Gastrocnemius medialis (tissue), 4 donors: ENCODE measurements around the gene ZSCAN25. TPM values are rescaled to one million over a fixed set of nuclear protein-coding genes. Genes with fewer than 3 reads are reported as not detected.

ENCODE experiments used
- ATAC-seq, 2 donors: fragments of 150-250 bp; one replicate each; pipeline ENCODE4 v1.9.1; 2016
- DNase-seq, 2 donors: peaks; one replicate each; pipeline ENCODE4 v3.0.0-alpha.2; 2019
- H3K27ac ChIP-seq, 4 donors: fragments of 200-600 bp; sonication (generic); 1 replicate in 1 of 4; 2 replicates in 3 of 4; pipeline ENCODE4 v1.5.1; 2016 to 2018; ENCODE audit warnings: mild to moderate bottlenecking in 2 of 4, moderate library complexity in 1 of 4
- H3K27me3 ChIP-seq, 3 donors: fragments of 200-600 bp; sonication (generic) in 2 of 3; 1 replicate in 1 of 3; 2 replicates in 2 of 3; pipeline versions ENCODE4 v1.5.1 to v1.6.0; 2016 to 2019; ENCODE audit warnings: mild to moderate bottlenecking in 1 of 3, moderate library complexity in 1 of 3
- H3K36me3 ChIP-seq, 2 donors: fragments of 200-600 bp; sonication (generic) in 1 of 2; one replicate each; pipeline ENCODE4 v1.5.1; 2017 to 2018
- H3K4me1 ChIP-seq, 2 donors: fragments of 200-600 bp; sonication (generic) in 1 of 2; one replicate each; pipeline ENCODE4 v1.5.1; 2016 to 2017; ENCODE audit warnings: mild to moderate bottlenecking in 2 of 2
- H3K4me3 ChIP-seq, 4 donors: fragments of 200-600 bp; sonication (generic) in 3 of 4; 1 replicate in 1 of 4; 2 replicates in 3 of 4; pipeline ENCODE4 v1.5.1; 2016 to 2019; ENCODE audit warnings: mild to moderate bottlenecking in 2 of 4
- H3K9me3 ChIP-seq, 3 donors: fragments of 200-600 bp; sonication (generic) in 2 of 3; 1 replicate in 1 of 3; 2 replicates in 2 of 3; pipeline ENCODE4 v1.5.1; 2016 to 2019
- CTCF ChIP-seq, 5 experiments: fragments of 450-650 bp in 3 of 5; fragments of 200-600 bp in 2 of 5; sonication (generic) in 2 of 5; IDR thresholded peaks in 4 of 5; conservative IDR thresholded peaks in 1 of 5; 1 replicate in 4 of 5; 2 replicates in 1 of 5; pipeline ENCODE4 v1.5.1; 2016 to 2019; ENCODE audit warnings: antibody characterized with exemption in 5 of 5, mild to moderate bottlenecking in 3 of 5, moderate library complexity in 3 of 5
- POLR2A ChIP-seq, 2 donors: fragments of 450-650 bp; IDR thresholded peaks; one replicate each; pipeline ENCODE4 v1.6.1; 2017; ENCODE audit warnings: antibody characterized with exemption in 2 of 2, mild to moderate bottlenecking in 2 of 2, moderate library complexity in 2 of 2
- in situ Hi-C, 4 donors: fragments of 200-750 bp; cut with MboI; loops; one replicate each; pipeline versions ENCODE4 v1.15.0 to v1.8.0; 2017; ENCODE audit warnings: low sequenced_read_pairs in 4 of 4
- intact Hi-C: fragments of 100-400 bp; cut with DNase I; formaldehyde crosslinking; loops from one replicate; pipeline ENCODE4 v1.15.1; 2023; ENCODE audit warnings: low total_unique reads
- total RNA-seq, 4 donors: library from RNA; depleted of rRNA; stranded (reverse); fragments of >200 nt; gene quantifications; one replicate each; pipeline versions ENCODE4 v1.1.0 to v1.2.3, GENCODE V29; 2016

Gene ZSCAN25
- total RNA-seq, 4 donors from 2014 or later = 6.0 to 7.9 (median 7.2) TPM

GRCh38 chr7:99615989-99616358 is 772 bp upstream of the ZSCAN25 start:
- H3K4me3 ChIP-seq = peak overlapping the region; percentile 97 to 99 (median 98)
- peak overlapping the region; percentile 87 to 93 (median 91) for H3K27ac ChIP-seq
- no peaks in the 10 kb centered on the region for H3K27me3 ChIP-seq
- H3K36me3 ChIP-seq = peaks cover 0 to 26% of the 10 kb centered on the region in 2 donors
- ATAC-seq (no peak), DNase-seq (no peak)
- TF ChIP-seq POLR2A (IDR thresholded peaks at IDR 0.05) (no peak), CTCF (IDR thresholded peaks at IDR 0.05 in 4 of 5, conservative IDR thresholded peaks at IDR 0.05 in 1 of 5) (no peak)
- intact Hi-C loops = loop anchor here (1.0 to 2.0 kb wide), 5 partner anchors 57 to 473 kb away; partner anchors contain the start of genes TRIM4, ZKSCAN5, ZNF655 and ZNF789
- in situ Hi-C loops = no loop called here
- peaks cover 12 to 16% of the 10 kb centered on the region in 2 donors for H3K4me1 ChIP-seq
- no peaks in the 10 kb centered on the region for H3K9me3 ChIP-seq

GRCh38 chr7:99617192-99617781 is 541 bp downstream of the ZSCAN25 start:
- DNase-seq (no peak), ATAC-seq (no peak)
- Histone ChIP-seq H3K27me3 (no peaks in the 10 kb centered on the region), H3K9me3 (no peaks in the 10 kb centered on the region), H3K4me1 (peaks cover 12 to 16% of the 10 kb centered on the region in 2 donors), H3K27ac (peak overlapping the region; percentile 87 to 93 (median 91)), H3K36me3 (peaks cover 0 to 39% of the 10 kb centered on the region in 2 donors), H3K4me3 (peak overlapping the region; percentile 97 to 99 (median 98))
- in situ Hi-C loops = no loop called here
- intact Hi-C loops = loop anchor here (2.0 kb wide), 3 partner anchors 58 to 474 kb away; partner anchors contain the start of genes ZKSCAN5 and ZNF655
- TF ChIP-seq POLR2A (IDR thresholded peaks at IDR 0.05) (no peak), CTCF (IDR thresholded peaks at IDR 0.05 in 4 of 5, conservative IDR thresholded peaks at IDR 0.05 in 1 of 5) (no peak)

- no peaks in the 10 kb centered on the region for H3K9me3 ChIP-seq
- intact Hi-C loops (no loop called here), in situ Hi-C loops (no loop called here)
- ATAC-seq (no peak), DNase-seq (no peak)
- H3K4me3 ChIP-seq = no peak overlapping the region
- TF ChIP-seq CTCF (IDR thresholded peaks at IDR 0.05 in 4 of 5, conservative IDR thresholded peaks at IDR 0.05 in 1 of 5) (no peak), POLR2A (IDR thresholded peaks at IDR 0.05) (no peak)
- no peaks in the 10 kb centered on the region for H3K27me3 ChIP-seq
- peaks cover 12 to 16% of the 10 kb centered on the region in 2 donors for H3K4me1 ChIP-seq
- H3K36me3 ChIP-seq = peaks cover 0 to 54% of the 10 kb centered on the region in 2 donors
- H3K27ac ChIP-seq = no peak overlapping the region
These were observed 2.0 kb downstream of the ZSCAN25 start for GRCh38 chr7:99618726-99619125.

GRCh38 chr7:99619571-99620130 is 2.9 kb downstream of the ZSCAN25 start:
- intact Hi-C loops = no loop called here
- no peaks in the 10 kb centered on the region for H3K9me3 ChIP-seq
- no peak overlapping the region for H3K27ac ChIP-seq
- H3K36me3 ChIP-seq = peaks cover 0 to 63% of the 10 kb centered on the region in 2 donors
- TF ChIP-seq CTCF (IDR thresholded peaks at IDR 0.05 in 4 of 5, conservative IDR thresholded peaks at IDR 0.05 in 1 of 5) (no peak), POLR2A (IDR thresholded peaks at IDR 0.05) (no peak)
- no peaks in the 10 kb centered on the region for H3K27me3 ChIP-seq
- H3K4me3 ChIP-seq = no peak overlapping the region
- no peak for ATAC-seq
- DNase-seq = no peak
- H3K4me1 ChIP-seq = peaks cover 12 to 16% of the 10 kb centered on the region in 2 donors
- in situ Hi-C loops = no loop called here
